GM18907 (cell line): ENCODE measurements around the gene MCTP2.

Experiments used
- ATAC-seq: cut with Tn5 transposase; IDR thresholded peaks from one replicate; pipeline ENCODE4 v1.9.1; 2021; ENCODE audit warnings: mild to moderate bottlenecking, moderate library complexity; ENCODE audit not compliant: unreplicated experiment

The MCTP2 gene

DNA sequence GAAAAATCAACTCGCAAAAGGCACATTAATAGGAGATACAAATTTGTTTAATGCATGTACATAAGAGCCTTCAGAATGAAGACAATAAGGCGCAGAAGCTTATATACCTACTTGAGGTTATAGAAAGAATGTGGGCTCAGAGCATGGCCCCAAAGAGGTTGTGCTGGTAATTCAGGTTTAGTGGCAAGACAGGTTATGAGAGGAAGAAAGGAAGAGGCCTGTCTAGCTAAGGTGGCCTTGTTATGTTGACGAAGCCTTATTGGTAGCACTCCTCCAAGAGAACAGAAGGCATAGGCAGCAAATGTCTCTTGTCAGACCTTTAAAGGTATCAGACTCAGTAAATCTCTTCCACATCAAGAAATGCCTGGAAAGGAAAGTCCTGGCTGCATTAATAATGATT, 290.8 kb downstream of the MCTP2 start:
- no peak for ATAC-seq

DNA sequence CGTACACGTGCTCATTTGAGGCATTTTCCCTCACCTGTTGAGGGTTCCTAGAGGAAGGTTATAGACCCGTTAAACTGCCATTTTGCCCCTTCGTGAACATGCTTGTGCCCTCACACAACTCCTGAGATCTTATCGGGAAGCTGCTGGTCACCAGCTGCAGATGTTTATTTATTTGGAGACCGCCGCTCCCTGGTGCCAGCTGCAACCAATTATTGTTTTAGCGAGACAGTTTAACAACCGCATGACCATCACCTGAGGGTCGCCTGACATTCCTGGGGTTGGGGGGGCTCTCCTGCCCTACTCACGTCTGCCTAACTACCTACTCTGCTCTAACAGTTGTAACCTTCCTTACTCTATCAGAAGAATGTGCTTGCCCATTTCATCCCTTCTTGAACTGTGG, 292.5 kb downstream of the MCTP2 start:
- ATAC-seq, result no peak

DNA sequence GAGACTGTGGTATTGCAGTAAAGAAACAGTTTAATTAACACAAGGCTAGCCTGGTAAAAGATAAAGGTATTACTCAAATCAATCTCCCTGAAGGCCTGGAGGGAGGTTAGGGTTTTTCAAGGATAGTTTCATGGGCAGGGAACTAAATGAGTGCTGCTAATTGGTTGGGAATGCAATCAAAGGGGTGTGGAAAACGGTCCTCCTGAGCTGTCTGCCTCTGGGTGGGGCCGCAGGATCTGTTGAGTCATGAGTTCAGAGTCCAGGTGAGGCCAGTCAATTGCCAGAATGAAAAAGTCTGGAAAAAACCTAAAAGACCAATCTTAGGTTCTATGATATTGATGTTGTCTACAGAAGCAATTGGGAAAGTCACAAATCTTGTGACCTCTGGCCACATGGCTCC, 293.2 kb downstream of the MCTP2 start:
- ATAC-seq, result no peak

DNA sequence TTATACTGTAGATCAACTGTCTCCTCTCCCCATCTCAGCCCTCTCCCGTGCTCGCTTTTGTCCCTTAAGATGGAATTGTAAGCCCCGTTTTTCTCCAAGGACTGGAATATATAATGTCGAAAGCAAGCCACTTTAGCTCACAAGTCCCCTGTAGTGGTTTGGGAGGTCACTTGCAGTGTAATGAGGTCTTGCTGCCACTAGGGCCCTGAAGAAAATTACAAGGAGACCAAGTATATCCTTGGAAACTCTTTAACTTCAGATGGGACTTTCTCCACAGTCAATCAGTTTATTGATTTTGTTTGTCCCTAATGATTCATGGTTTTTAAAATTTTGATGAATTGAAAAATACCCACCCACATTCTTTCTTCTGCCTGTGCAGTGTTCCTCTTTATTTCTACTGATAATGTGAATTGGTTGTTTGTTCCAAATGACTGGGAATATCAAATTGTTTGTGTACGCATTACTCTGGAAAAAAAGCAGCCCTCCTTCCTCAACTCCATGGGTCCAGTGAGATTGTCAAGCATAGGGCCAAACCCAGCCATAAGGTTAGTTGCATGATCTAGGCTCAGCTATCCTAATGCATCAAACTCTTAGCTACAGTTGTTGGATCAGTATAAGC, 294.8 kb downstream of the MCTP2 start:
- ATAC-seq, result no peak

DNA sequence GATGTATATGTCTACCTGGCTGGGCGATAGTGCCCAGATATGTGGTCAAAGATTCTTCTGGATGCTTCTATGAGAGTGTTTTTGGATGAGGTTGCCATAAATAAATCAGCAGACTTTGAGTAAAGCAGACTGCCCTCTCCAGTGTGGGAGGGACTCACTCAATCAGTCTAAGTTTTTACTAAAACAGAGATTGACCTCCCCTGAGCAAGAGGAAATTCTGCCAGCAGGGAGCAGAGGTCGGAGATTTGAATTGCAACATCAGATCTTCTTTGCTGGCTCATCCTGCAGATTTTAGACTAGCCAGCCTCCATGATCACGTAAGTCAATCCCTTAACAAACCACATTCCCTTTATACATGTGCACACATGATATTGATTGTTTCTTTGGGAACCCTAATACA, 300.9 kb downstream of the MCTP2 start:
- ATAC-seq, result no peak
